Fibroblast of upper back skin (primary cell): ENCODE measurements around the gene MAD1L1.

ENCODE experiments used
- DNase-seq: peaks from one replicate; pipeline ENCODE4 v3.0.0-alpha.2; 2013

The MAD1L1 gene

GRCh38 chr7:1946025-1946772 is 286.5 kb downstream of the MAD1L1 start:
- no peak for DNase-seq

GRCh38 chr7:1945558-1945957 is 287.2 kb downstream of the MAD1L1 start:
- no peak for DNase-seq

- DNase-seq = no peak
Measured at GRCh38 chr7:1944619-1945210, 288.0 kb downstream of the MAD1L1 start.

DNA sequence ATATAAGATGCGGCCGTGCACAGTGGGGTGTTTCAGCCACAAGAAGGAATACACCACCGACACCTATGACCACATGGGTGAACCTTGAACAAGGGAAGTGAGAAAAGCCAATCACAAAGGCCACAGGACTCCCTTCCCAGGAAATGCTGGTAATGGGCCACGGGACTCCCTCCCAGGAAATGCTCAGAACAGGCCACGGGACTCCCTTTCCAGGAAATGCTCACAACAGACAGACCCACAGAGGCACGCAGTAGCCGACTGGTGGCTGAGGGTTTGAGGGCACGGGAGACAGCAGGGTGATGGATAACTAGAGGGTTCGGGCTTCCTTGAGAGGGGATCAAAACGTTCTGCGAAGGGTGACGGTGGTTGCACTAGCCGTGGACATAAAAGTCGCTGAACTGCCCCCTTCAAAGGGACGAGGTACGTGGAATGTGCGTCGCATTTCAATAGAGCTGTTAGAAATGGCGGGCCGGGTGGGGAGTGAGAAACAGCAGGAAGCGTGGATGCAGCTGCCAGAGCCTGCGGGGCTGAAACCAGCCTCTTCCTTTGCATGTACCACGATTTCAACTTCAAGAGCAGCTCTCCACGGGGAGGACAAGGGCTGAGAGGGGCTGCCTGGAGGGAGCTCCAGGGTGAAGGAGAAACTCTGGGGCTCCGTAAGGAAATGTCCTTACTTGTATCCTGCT is 288.7 kb downstream of the MAD1L1 start:
- DNase-seq = no peak

DNA sequence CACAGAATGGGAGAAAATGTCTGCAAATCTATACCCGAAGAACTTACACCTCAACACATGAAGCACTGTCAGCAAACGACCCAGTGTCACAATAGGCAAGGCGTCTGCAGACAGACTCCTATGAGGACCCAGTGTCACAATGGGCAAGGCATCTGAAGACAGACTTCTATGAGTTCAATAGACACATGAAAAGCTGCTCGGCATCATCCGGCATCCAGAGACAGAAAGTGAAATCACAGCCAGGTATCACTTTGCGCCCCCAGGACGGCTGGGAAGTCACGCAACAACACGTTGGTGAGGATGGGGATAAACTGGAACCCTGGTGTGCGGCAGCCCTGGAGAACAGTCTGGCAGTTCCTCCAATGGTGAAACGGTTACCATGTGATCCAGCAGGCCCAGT is 289.4 kb downstream of the MAD1L1 start:
- DNase-seq = no peak

- no peak for DNase-seq
Measured at GRCh38 chr7:1942941-1943289, 289.8 kb downstream of the MAD1L1 start.

GRCh38 chr7:1942243-1942940 is 290.4 kb downstream of the MAD1L1 start:
- no peak for DNase-seq

- no peak for DNase-seq
Measured at GRCh38 chr7:1941464-1942242, 291.1 kb downstream of the MAD1L1 start.

- no peak for DNase-seq
Measured at GRCh38 chr7:1940863-1941262, 291.9 kb downstream of the MAD1L1 start.

- peak; percentile 35 for DNase-seq
Measured at GRCh38 chr7:1940402-1940786, 292.4 kb downstream of the MAD1L1 start.

GRCh38 chr7:1939434-1940401 is 293.0 kb downstream of the MAD1L1 start:
- DNase-seq = no peak

DNA sequence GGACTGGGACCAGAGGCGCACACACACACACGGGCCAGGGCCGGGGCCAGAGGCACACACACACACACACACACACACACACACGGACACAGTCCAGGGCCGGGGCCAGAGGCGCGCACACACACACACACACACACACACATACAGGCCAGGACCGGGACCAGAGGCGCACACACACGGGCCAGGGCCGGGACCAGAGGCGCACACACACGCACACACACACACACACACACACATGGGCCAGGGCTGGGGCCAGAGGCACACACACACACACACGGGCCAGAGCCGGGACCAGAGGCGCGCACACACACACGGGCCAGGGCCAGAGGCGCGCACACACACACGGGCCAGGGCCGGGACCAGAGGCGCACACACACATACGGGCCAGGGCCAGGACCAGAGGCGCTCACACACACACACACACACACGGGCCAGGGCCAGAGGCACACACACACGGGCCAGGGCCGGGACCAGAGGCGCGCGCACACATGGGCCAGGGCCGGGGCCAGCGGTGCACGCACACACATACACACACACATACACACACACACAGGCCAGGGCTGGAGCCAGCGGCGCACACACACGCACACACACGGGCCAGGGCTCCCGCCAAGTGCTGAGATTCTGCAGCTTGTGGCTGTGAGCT is 293.8 kb downstream of the MAD1L1 start:
- DNase-seq = no peak

DNA sequence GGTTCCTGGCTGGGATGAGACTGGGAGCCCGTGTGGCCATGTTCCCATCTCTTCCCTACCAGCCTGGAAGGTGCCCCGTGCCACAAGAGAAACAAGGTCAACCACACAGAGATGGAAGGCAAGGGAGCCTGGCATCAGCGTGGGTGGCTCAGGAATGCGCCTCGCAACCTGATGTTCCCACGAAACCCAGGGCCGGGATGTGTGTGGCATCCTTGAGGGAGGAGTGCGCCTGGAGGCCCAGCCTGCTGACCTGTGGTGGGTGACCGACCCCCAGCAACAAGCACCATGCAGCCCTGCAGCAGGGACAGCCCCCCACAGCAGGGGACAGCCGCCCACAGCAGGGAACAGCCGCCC is 295.5 kb downstream of the MAD1L1 start:
- no peak for DNase-seq

GRCh38 chr7:1936531-1937251 is 296.1 kb downstream of the MAD1L1 start:
- DNase-seq = no peak

DNA sequence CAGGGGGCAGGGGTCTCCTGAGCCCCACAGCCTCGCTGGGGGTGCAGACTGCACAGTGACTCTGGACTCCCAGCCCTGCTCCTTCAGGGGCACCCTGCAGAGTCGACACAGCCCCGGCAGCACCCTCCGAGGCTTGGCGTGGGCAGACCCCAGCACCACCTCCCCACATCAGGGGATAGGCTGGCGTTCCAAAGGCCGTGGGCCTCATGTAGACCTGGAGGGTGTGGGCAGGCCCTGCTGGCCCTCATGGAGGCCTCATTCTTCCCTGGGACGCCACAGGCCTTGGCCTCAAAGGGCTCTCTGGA is 296.8 kb downstream of the MAD1L1 start:
- no peak for DNase-seq

DNA sequence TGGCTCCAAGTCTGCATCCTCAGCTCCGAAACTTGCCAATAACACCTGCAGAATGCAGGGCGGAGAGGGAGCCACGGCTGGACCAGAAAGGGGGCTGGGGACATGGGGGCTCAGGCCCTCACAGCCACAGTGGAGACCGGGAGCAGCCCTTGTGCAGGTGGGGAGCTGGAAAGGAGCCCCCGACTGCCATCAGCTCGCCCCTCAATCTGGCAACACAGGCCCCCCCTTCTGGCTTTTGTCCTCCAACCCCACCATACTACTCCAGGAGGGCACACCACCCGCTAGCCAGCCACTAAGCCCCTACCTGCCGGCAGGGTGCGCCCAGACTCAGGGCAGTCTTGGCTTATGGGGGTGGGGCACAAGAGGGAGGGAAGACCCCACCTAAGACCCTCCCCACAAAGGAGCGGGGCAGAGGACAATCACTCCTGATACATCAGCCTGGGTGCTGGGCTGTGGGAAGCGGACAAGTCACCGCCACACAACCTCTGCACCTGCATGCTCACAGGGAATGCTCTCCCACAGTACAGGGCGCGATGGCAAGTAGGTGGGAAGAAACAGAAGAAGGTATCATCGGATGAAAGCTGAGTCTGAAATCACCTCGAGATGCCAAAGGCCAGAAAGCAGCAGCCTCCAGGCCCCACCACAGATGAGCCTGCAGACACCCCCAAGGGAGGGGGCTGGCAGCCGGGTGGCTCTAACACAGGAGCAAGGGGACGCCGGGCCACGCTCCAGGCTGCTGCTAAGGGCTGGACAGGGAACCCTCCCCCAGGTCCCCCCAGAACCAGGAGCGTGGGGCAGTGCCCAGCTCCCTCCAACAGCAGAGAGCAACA is 297.4 kb downstream of the MAD1L1 start:
- no peak for DNase-seq

DNA sequence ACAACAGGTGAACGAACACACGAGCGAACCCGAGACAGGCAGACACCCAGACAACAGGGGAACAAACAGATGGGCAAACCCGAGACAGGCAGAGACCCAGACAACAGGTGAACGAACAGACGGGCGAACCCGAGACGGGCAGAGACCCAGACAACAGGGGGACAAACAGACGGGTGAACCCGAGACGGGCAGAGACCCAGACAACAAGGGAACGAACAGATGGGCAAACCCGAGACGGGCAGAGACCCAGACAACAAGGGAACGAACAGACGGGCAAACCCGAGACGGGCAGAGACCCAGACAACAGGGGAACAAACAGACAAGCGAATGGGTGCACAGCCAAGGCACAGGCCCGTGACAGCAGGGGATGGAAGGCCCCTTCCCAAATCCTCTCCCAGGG is 298.0 kb downstream of the MAD1L1 start:
- DNase-seq = no peak

DNA sequence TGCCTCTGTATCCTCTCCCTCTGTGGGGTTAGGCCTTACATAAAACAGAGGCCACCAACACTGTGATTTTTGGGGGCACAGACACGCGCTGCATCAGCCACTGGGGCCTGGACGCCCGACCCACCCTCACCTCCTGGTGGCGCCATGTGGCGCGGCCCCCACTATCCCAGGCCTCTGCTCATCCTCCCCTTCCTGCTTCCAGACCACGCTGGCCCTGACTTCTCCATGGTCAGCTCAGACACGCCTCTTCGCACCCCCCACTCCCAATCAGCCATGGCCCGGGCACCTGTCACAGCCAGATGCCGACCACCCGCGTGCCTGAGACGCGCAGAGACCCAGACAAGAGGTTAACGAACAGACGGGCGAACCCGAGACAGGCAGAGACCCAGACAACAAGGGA is 298.7 kb downstream of the MAD1L1 start:
- no peak for DNase-seq

- DNase-seq = no peak
Measured at GRCh38 chr7:1933066-1933750, 299.5 kb downstream of the MAD1L1 start.
